Common myeloid progenitor, CD34-positive (primary cell): ENCODE measurements around the gene S100B.

Experiments
- CTCF ChIA-PET: fragments of 350-600 bp; sonication (Branson Sonifier 250); formaldehyde crosslinking; loops from one replicate; lab custom pipeline; 2021; ENCODE audit warnings: antibody characterized with exemption; lab: Charles Lee
- POLR2A ChIA-PET: fragments of 350-600 bp; sonication (Branson Sonifier 250); formaldehyde crosslinking; loops from one replicate; lab custom pipeline; 2021; ENCODE audit warnings: antibody characterized with exemption; lab: Charles Lee
- DNase-seq, 3 donors: peaks; one replicate each; pipeline versions ENCODE4 v3.0.0 to v3.0.0-alpha.2; 2013
- H3K27ac ChIP-seq, 2 experiments: 1 replicate in 1 of 2; 2 replicates in 1 of 2; pipeline ENCODE4 v1.7.0; 2013; ENCODE audit warnings: inconsistent platforms in 2 of 2, low read length in 2 of 2, mild to moderate bottlenecking in 2 of 2, low read depth in 1 of 2, moderate library complexity in 1 of 2; ENCODE audit not compliant: severe bottlenecking in 2 of 2, insufficient read depth in 1 of 2, poor library complexity in 1 of 2
- H3K27me3 ChIP-seq, 5 experiments: replicated peaks in 2 of 5; 1 replicate in 3 of 5; 2 replicates in 2 of 5; pipeline versions ENCODE4 v1.6.1 to v1.7.0; 2013; ENCODE audit warnings: low read length in 4 of 5, mild to moderate bottlenecking in 2 of 5, moderate library complexity in 2 of 5, inconsistent platforms in 1 of 5; ENCODE audit not compliant: insufficient read depth in 5 of 5, control insufficient read depth in 4 of 5
- H3K36me3 ChIP-seq, 4 experiments: 1 replicate in 2 of 4; 2 replicates in 2 of 4; pipeline versions ENCODE4 v1.6.1 to v1.7.0; 2013; ENCODE audit warnings: low read length in 3 of 4, control low read depth in 1 of 4, mild to moderate bottlenecking in 1 of 4; ENCODE audit not compliant: control insufficient read depth in 4 of 4, insufficient read depth in 4 of 4
- H3K4me1 ChIP-seq, 4 experiments: 1 replicate in 3 of 4; 2 replicates in 1 of 4; pipeline versions ENCODE4 v1.6.1 to v1.7.1; 2013; ENCODE audit warnings: low read length in 3 of 4, mild to moderate bottlenecking in 3 of 4, control low read depth in 1 of 4, inconsistent platforms in 1 of 4, moderate library complexity in 1 of 4; ENCODE audit not compliant: control insufficient read depth in 4 of 4, insufficient read depth in 4 of 4; ENCODE audit errors: control extremely low read depth in 1 of 4
- H3K4me3 ChIP-seq, 7 experiments: 1 replicate in 4 of 7; 2 replicates in 3 of 7; pipeline versions ENCODE4 v1.5.1 to v1.7.0; 2013; ENCODE audit warnings: mild to moderate bottlenecking in 7 of 7, low read length in 6 of 7, moderate library complexity in 6 of 7, inconsistent platforms in 2 of 7, low read depth in 2 of 7, control low read depth in 1 of 7; ENCODE audit not compliant: insufficient read depth in 4 of 7, control insufficient read depth in 1 of 7; ENCODE audit errors: extremely low read depth in 1 of 7
- H3K9me3 ChIP-seq, 5 experiments: 1 replicate in 4 of 5; 2 replicates in 1 of 5; pipeline versions ENCODE4 v1.6.1 to v1.7.1; 2013; ENCODE audit warnings: low read length in 4 of 5, mild to moderate bottlenecking in 2 of 5, inconsistent platforms in 1 of 5, low read depth in 1 of 5, moderate library complexity in 1 of 5; ENCODE audit not compliant: control insufficient read depth in 4 of 5, insufficient read depth in 2 of 5; ENCODE audit errors: control extremely low read depth in 1 of 5
- WGBS: methylation state at CpG from one replicate; pipeline ENCODE4 v1.1.5; 2013; ENCODE audit not compliant: insufficient coverage; 5-methylcytosine and 5-hydroxymethylcytosine counted together

Gene S100B

DNA sequence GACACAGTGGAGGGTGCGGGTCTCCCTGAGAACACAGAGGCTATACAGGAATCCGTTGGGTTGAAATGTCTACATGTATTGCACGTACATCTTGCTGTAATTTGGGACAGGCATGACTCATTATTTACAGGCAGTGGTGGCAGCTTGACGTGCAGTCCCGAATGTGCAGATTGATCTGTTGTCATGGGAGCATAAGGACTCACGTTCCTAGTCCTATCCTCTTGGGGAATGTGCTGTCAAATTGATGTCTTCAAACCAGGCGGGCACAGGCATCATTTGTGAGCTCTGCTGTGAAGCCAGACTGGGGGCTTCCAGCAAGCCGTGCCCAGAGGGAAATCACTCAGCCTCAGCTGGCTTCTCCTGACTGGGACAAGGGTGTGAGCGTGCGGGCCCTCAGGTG is 40.5 kb downstream of the S100B start:
- Histone ChIP-seq H3K36me3 (peaks cover 5 to 95% (median 75%) of the 10 kb centered on the region in 4 experiments), H3K9me3 (no peaks in the 10 kb centered on the region), H3K27ac (no peak overlapping the region), H3K27me3 (no peaks in the 10 kb centered on the region), H3K4me3 (no peak overlapping the region), H3K4me1 (peaks cover 0 to 3% (median 0%) of the 10 kb centered on the region in 4 experiments)
- no peak for DNase-seq
- ChIA-PET CTCF (interaction anchor here (0.7 kb wide), 1 partner anchor 80 kb away, joined by 3 read pairs; no protein-coding TSS in a partner anchor), POLR2A (no interaction called here)
- WGBS, result 96% methylated on average over 10 of the region's 10 CpGs

DNA sequence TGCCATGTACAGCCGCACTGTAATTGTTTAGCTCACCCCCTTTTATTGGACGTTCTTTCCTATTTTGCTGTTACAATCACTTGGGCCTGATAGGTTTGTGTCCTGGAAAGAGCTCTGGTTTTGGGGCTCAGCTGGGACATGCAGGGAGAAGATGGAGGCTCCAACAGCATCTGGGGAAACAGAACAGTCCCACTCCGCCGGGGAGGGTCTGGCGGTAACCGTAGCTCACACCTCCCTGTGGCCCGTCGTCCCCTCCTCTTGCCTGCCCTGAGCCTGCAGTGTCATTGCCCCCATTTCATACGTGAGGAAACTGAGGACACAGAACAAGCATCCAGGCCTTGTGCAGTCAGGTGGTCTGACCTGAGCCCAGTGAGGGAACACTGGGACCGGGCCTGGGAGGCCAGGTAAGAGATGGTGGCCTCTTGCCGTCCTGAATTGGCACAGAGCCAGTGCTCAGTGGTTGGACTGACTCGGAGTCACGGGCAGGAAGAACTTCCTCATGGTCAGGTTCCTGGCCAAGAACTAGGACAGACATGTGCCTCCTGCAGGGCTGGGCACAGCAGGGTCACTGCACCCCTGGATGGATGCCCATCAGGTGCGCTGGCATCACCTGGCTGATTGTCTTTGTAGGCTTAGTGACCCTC is 41.8 kb downstream of the S100B start:
- 88% methylated on average over 13 of the region's 14 CpGs for WGBS
- no peak for DNase-seq
- peaks cover 0 to 7% (median 0%) of the 10 kb centered on the region in 4 experiments for H3K4me1 ChIP-seq
- H3K27me3 ChIP-seq, result no peaks in the 10 kb centered on the region
- ChIA-PET CTCF (interaction anchor here (0.9 kb wide), 1 partner anchor 11 kb away, joined by 3 read pairs; no protein-coding TSS in a partner anchor), POLR2A (no interaction called here)
- H3K9me3 ChIP-seq, result no peaks in the 10 kb centered on the region
- peaks cover 5 to 95% (median 71%) of the 10 kb centered on the region in 4 experiments for H3K36me3 ChIP-seq
- no peak overlapping the region for H3K27ac ChIP-seq
- no peak overlapping the region for H3K4me3 ChIP-seq

DNA sequence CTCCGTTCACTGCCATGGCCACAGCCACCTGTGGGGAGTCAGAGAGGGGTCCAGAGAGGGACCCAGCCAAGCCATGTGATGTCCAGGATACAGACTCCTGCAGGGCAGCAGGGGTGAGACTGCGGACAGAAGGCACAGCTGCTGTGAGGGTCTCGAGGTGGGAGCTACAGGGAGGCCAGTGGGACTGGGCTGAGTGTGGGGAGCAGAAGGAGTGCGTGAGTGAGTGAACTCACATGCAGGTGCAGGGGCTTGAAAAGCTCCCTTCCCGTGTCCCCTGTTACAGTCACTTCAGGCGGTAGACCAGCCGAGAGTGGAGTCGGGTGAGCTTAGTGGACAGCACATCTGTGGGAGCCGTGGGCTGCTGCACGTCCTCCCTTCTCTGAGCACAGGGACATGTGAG is 42.4 kb downstream of the S100B start:
- Histone ChIP-seq H3K4me3 (no peak overlapping the region), H3K4me1 (peaks cover 0 to 7% (median 0%) of the 10 kb centered on the region in 4 experiments), H3K27me3 (no peaks in the 10 kb centered on the region), H3K9me3 (no peaks in the 10 kb centered on the region), H3K27ac (no peak overlapping the region), H3K36me3 (peaks cover 5 to 95% (median 70%) of the 10 kb centered on the region in 4 experiments)
- DNase-seq, result no peak
- POLR2A ChIA-PET, result no interaction called here
- CTCF ChIA-PET, result interaction anchor here (0.9 kb wide), 1 partner anchor 10 kb away, joined by 3 read pairs; no protein-coding TSS in a partner anchor
- WGBS, result 82% methylated on average over 10 of the region's 10 CpGs

DNA sequence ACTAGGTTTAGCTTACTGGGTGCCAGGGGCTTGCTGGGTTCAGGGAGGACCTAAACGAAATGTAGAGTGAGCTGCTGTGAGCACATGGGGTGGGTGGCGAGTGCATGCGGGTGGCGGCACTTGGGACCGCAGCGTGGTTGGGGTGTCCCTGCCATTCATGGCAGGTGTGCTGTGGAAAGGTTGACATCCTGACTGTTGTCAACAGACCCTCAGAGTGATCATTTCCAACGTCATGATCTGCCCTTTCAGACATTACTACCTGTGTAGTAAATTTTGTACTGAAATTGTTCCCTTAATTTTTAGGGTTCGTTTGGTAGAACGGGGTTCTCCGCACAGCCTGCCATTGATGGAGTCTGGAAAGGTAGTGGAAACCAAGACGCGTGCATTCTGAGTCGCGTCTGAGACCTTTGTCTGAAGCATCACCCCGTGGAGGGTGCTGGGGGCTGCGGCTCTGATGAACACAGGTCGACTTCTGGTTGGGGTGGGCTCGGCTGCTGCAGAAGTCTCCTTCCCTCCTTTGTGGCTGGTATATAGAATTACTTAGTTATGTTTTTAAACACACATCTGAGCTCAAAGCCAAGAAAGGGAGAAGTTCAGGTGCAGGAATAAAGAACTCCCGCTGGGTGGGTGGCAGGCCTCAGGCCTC is 43.3 kb downstream of the S100B start:
- Histone ChIP-seq H3K27me3 (no peaks in the 10 kb centered on the region), H3K4me1 (peaks cover 0 to 7% (median 0%) of the 10 kb centered on the region in 4 experiments), H3K36me3 (peaks cover 3 to 94% (median 72%) of the 10 kb centered on the region in 4 experiments), H3K4me3 (no peak overlapping the region), H3K27ac (no peak overlapping the region), H3K9me3 (no peaks in the 10 kb centered on the region)
- WGBS, result 98% methylated on average over 11 of the region's 19 CpGs
- CTCF ChIA-PET, result interaction anchor here (1.0 to 1.9 kb wide), 2 partner anchors 22 to 79 kb away, joined by 4 read pairs; no protein-coding TSS in a partner anchor
- POLR2A ChIA-PET, result no interaction called here
- DNase-seq, result no peak

DNA sequence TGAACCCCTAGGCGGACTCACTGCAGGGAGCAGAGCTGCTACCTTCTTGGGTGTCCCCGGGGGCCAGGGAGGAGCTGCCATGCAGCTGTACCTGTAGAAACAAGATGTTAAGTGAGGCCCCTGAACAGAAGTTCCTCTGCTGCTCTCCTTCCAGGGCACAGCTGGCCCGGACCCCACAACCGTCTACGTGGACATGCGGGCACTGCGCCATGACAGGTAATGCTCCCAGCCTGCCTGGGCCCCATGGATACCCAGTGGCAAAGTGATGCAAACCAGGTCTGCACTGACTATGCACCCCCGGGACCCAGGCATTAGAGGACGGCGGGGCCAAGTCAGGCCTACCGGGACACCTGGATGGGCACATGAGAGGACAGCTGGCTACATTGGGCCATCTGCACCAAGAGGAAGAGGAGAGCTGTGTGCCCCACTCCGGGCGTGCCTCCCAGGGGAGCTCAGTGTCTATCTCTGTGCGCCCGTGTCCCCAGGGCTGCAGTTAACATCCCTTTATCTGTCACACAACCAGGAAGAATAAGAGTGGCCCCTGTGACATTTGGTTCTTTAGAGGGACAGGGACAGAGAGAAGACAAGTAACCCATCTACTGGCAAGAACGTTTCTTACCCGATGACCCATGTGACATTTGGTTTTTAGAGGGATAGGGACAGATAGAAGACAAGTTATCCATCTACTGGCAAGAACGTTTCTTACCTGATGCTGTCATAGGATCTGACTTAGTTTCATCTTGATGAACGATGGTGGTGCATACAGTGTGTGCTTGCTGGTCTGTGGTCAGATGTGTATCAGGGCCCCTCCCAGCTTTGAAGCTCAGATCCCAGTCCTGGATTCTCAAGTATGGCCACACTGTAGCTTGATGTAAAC is 44.1 kb downstream of the S100B start:
- DNase-seq, result no peak
- Histone ChIP-seq H3K4me1 (peaks cover 0 to 7% (median 0%) of the 10 kb centered on the region in 4 experiments), H3K4me3 (no peak overlapping the region), H3K27me3 (no peaks in the 10 kb centered on the region), H3K27ac (no peak overlapping the region), H3K9me3 (no peaks in the 10 kb centered on the region), H3K36me3 (peaks cover 3 to 90% (median 70%) of the 10 kb centered on the region in 4 experiments)
- WGBS, result 95% methylated on average over 19 of the region's 19 CpGs
- ChIA-PET POLR2A (no interaction called here), CTCF (interaction anchor here (1.0 to 2.7 kb wide), 3 partner anchors 11 to 79 kb away, joined by 4 to 8 read pairs (median 4); no protein-coding TSS in a partner anchor)

DNA sequence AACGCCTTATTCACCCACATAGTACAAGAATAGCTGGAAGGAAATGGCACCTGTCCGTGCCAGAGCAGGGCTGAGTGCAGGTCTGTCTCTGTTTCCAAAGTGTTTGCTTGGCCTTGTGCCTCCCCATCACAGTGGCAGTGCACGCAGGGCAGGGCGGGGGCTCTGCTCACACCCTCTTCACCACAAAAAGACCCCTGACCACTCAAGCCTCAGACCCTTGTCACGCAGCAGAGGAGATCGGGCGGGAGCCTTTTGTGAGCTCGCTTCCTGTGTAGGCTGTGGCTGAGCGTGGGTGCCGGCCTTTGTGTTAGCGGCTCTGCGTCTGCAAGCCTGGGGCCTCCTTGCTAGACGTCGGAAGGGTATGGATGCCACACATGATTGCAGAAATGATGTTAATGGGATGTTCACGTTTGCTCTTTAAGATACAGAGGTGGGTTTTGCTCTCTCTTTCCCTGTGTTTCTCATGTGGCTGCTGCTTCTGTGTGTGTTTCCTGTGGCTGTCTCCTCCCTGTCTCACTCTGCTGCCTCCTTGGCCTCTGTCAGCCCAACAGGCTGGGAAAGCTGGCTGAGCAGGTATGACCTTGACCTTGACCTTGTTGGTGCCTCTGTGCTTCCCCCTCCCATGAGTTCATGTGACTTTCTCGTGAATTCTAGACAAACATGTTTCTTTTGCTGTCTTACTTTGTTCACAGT is 45.4 kb downstream of the S100B start:
- 96% methylated on average over 14 of the region's 16 CpGs for WGBS
- no peaks in the 10 kb centered on the region for H3K9me3 ChIP-seq
- H3K4me3 ChIP-seq, result no peak overlapping the region
- H3K4me1 ChIP-seq, result peaks cover 0 to 7% (median 0%) of the 10 kb centered on the region in 4 experiments
- H3K27ac ChIP-seq, result no peak overlapping the region
- ChIA-PET POLR2A (interaction anchor here (0.6 kb wide), 1 partner anchor 76 kb away, joined by 3 read pairs; the partner anchor contains the start of gene PRMT2), CTCF (interaction anchor here (1.9 to 2.7 kb wide), 2 partner anchors 12 to 24 kb away, joined by 4 to 8 read pairs; no protein-coding TSS in a partner anchor)
- no peak for DNase-seq
- peaks cover 3 to 90% (median 67%) of the 10 kb centered on the region in 4 experiments for H3K36me3 ChIP-seq
- no peaks in the 10 kb centered on the region for H3K27me3 ChIP-seq
